Activated CD4-positive, alpha-beta T cell treated with anti-CD3 and anti-CD28 coated beads, Interleukin-2, amount 10 ng/mL, durations not matched to agents 7 days and 5 days (primary cell): ENCODE results near the gene MROH8. TPM values are rescaled to one million over a fixed set of nuclear protein-coding genes. Genes with fewer than 3 reads are reported as not detected.
"Not testable (repeated sequence)": the region's sequence is repeated elsewhere in the genome, so short reads cannot be mapped to it uniquely, and the experiment has no call there.

Experiments used
- CTCF ChIA-PET: fragments of 350-600 bp; sonication (Branson Sonifier 250); formaldehyde crosslinking; loops from one replicate; lab custom pipeline; 2021; ENCODE audit warnings: antibody characterized with exemption; lab: Charles Lee
- POLR2A ChIA-PET: fragments of 350-600 bp; sonication (Branson Sonifier 250); formaldehyde crosslinking; loops from one replicate; lab custom pipeline; 2021; ENCODE audit warnings: antibody characterized with exemption; lab: Charles Lee
- DNase-seq: peaks from one replicate; pipeline ENCODE4 v3.0.0-alpha.2; 2020
- H3K27ac Mint-ChIP-seq: one replicate; pipeline ENCODE4 v1.8.0; 2021; ENCODE audit warnings: mild to moderate bottlenecking, moderate library complexity, mixed read lengths
- H3K27me3 Mint-ChIP-seq: one replicate; pipeline ENCODE4 v1.8.0; 2021; ENCODE audit warnings: mixed read lengths
- H3K36me3 Mint-ChIP-seq: one replicate; pipeline ENCODE4 v1.8.0; 2021; ENCODE audit warnings: low read depth, mixed read lengths
- H3K4me1 Mint-ChIP-seq: one replicate; pipeline ENCODE4 v1.8.0; 2021; ENCODE audit warnings: mixed read lengths
- H3K4me3 Mint-ChIP-seq: one replicate; pipeline ENCODE4 v1.8.0; 2021; ENCODE audit warnings: mild to moderate bottlenecking, moderate library complexity, mixed read lengths
- H3K9me3 Mint-ChIP-seq: one replicate; pipeline ENCODE4 v1.8.0; 2021; ENCODE audit warnings: mixed read lengths
- total RNA-seq, 2 experiments: library from RNA; stranded (reverse); gene quantifications; one replicate each; pipeline ENCODE4 v1.2.3, GENCODE V29; 2021

The MROH8 gene
- total RNA-seq, 2 experiments from 2014 or later = 2.5 to 3.0 TPM

DNA sequence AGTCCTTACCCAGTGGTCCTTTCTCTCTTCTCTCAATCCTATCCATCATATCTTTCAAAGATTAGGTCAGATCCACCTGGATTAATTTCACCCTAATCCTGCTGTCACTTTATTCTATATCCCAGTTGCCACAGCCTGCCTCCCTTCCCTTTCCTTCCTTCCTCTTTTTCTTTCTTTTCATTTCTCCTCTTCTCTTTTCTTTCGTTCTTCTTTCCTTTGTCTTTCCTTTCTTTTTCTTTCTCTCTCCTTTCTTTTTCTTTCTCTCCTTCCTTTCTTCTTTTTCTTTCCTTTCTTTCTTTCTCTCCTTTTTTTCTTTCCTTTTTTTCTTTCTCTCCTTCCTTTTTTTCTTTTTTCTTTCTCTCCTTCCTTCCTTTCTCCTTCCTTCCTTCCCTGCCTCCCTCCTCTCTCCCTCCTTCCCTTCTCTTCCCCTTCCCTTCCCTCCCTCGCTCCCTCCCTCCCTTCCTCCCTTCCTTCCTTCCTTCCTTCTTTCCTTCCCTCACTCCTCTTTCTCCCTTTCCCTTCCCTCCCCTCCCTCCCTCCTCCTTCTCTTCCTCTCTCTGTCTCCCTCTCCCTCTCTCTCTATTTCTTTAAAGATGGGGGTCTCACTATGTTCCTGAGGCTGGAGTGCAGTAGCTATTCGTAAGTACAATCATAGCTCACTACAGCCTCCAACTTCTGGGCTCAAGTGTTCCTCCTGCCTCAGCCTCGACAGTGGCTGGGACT is 15.4 kb downstream of the MROH8 start:
- Mint-ChIP-seq H3K27me3 (peaks cover 6% of the 10 kb centered on the region), H3K9me3 (no peaks in the 10 kb centered on the region), H3K36me3 (no peaks in the 10 kb centered on the region), H3K4me1 (no peaks in the 10 kb centered on the region), H3K27ac (no peak overlapping the region), H3K4me3 (no peak overlapping the region)
- ChIA-PET CTCF (interaction anchor here (0.8 kb wide), 1 partner anchor 15 kb away, joined by 3 read pairs; the partner anchor contains the start of gene RPN2), POLR2A (no interaction called here)
- DNase-seq = no peak

DNA sequence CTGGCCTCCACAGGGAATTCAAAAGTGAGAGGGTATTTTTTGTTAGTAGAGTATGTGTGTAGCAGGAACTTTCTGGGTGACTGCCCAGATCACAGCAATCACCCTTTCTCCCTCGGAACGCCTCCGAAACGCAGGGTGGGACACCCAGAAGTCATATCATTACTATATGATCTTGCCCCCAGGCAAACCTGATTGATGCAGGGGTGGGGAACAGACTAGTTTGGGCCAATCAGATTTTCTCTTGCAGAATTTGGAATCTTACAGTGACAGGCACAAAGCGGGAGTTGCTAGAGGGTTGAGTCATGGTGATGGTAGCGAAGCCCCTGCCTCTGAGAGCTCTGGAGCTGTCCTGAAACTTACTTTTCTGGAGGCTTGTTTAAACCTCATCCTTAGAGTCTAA is 16.7 kb downstream of the MROH8 start:
- POLR2A ChIA-PET = no interaction called here
- CTCF ChIA-PET = interaction anchor here (0.5 to 1.0 kb wide), 2 partner anchors 35 to 1230 kb away, joined by 3 to 5 read pairs; no protein-coding TSS in a partner anchor
- no peak for DNase-seq
- H3K4me1 Mint-ChIP-seq = no peaks in the 10 kb centered on the region
- no peak overlapping the region for H3K4me3 Mint-ChIP-seq
- H3K27me3 Mint-ChIP-seq = peaks cover 6% of the 10 kb centered on the region
- no peaks in the 10 kb centered on the region for H3K36me3 Mint-ChIP-seq
- H3K27ac Mint-ChIP-seq = no peak overlapping the region
- no peaks in the 10 kb centered on the region for H3K9me3 Mint-ChIP-seq

GRCh38 chr20:37161830-37162549 is 17.4 kb downstream of the MROH8 start:
- no peak for DNase-seq
- ChIA-PET POLR2A (no interaction called here), CTCF (interaction anchor here (0.5 to 1.0 kb wide), 2 partner anchors 35 to 1229 kb away, joined by 3 to 5 read pairs; no protein-coding TSS in a partner anchor)
- H3K27me3 Mint-ChIP-seq = peaks cover 6% of the 10 kb centered on the region
- no peaks in the 10 kb centered on the region for H3K4me1 Mint-ChIP-seq
- H3K27ac Mint-ChIP-seq = no peak overlapping the region
- no peaks in the 10 kb centered on the region for H3K36me3 Mint-ChIP-seq
- H3K4me3 Mint-ChIP-seq = no peak overlapping the region
- H3K9me3 Mint-ChIP-seq = no peaks in the 10 kb centered on the region

DNA sequence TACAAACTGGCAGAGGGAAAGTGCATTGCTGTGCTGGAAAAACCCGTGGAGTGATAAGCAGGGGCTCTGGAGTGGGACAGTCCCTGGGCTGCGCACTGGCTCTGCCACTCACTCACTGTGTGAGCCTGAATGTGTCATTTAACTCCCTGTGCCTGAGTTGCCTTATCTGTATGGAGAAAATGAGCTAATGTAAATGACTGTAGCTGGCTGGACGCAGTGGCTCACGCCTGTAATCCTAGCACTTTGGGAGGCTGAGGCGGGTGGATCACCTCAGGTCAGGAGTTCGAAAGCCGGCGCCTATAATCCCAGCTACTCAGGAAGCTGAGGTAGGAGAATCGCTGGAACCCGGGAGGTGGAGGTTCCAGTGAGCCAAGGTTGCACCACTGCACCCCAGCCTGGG is 18.7 kb downstream of the MROH8 start:
- no peak for DNase-seq
- Mint-ChIP-seq H3K27me3 (peaks cover 6% of the 10 kb centered on the region), H3K9me3 (no peaks in the 10 kb centered on the region), H3K36me3 (no peaks in the 10 kb centered on the region), H3K4me3 (no peak overlapping the region), H3K4me1 (no peaks in the 10 kb centered on the region), H3K27ac (no peak overlapping the region)
- CTCF ChIA-PET = interaction anchor here (0.6 to 1.1 kb wide), 3 partner anchors 10 to 18 kb away, joined by 3 read pairs; no protein-coding TSS in a partner anchor
- POLR2A ChIA-PET = no interaction called here

DNA sequence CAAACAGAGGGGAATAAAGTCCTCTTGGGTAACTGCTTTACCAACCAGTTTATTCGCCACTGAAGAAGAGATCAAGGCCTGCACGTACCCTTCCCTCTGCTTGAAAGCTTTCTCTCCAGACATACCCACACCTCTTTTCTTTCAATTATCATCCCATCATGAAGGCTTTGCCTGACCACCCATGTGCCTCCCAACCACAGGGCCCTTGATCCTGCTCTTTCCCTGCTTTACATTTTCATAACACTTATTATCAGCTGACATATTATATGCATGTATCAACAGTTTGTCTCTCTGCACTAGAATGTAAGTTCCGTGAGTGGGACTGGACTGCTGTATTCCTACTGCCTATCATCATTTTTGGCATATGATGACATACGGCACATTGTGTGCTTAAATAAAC is 21.1 kb downstream of the MROH8 start:
- POLR2A ChIA-PET = no interaction called here
- CTCF ChIA-PET = interaction anchor here (1.7 kb wide), 1 partner anchor 8 kb away, joined by 5 read pairs; no protein-coding TSS in a partner anchor
- Mint-ChIP-seq H3K36me3 (no peaks in the 10 kb centered on the region), H3K27me3 (peaks cover 4% of the 10 kb centered on the region), H3K4me3 (no peak overlapping the region), H3K9me3 (no peaks in the 10 kb centered on the region), H3K4me1 (no peaks in the 10 kb centered on the region), H3K27ac (no peak overlapping the region)
- no peak for DNase-seq

DNA sequence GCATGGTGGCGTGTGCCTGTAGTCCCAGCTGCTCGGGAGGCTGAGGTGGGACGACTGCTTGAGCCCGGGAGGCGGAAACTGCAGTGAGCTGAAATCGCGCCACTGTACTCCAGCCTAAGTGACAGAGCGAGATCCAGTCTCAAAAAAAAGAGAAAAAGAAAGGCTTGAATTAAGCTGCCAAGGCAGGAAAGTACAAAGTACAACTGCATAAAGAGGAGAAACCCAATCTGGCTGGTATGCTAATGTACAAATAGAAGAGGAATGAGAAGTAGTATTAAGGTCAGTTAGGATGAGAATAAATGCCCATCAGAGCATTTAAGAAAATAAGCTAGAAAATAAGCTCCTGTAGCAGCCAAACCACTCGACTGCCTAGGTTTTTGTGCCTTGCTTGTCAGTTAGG is 23.4 kb downstream of the MROH8 start:
- no peaks in the 10 kb centered on the region for H3K4me1 Mint-ChIP-seq
- H3K36me3 Mint-ChIP-seq = no peaks in the 10 kb centered on the region
- H3K9me3 Mint-ChIP-seq = no peaks in the 10 kb centered on the region
- CTCF ChIA-PET = interaction anchor here (0.6 kb wide), 1 partner anchor 273 kb away, joined by 3 read pairs; no protein-coding TSS in a partner anchor
- no peak for DNase-seq
- no peaks in the 10 kb centered on the region for H3K27me3 Mint-ChIP-seq
- POLR2A ChIA-PET = no interaction called here
- H3K27ac Mint-ChIP-seq = no peak overlapping the region
- H3K4me3 Mint-ChIP-seq = no peak overlapping the region

DNA sequence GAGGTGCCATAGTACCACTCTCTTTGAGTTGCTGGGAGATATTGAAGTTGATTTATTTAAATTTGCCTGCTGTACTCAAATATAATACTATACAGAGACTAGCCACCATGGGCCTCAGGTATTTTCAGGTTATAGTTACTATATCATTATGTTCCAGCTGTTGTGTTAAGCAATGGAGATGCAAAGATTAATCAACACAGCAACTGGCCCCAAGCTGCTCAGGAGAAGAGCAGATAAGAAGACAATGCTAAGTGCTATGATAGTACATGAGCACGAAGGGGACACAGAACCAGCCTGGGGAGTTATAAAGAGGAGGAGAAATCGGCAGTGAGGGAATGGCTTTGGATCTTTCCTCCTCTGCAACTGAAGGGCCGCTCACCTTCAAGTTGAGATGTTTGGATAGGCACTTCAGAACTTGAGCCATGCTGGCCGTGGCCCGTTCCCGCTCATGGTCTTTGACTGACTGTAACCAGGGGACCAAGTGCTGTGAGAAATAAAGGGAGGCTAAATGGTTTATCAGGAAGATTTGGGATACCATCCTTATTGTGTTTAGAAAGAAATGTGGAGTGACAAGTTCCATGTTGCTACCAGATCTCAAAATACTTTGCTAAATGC is 24.6 kb downstream of the MROH8 start:
- CTCF ChIA-PET = interaction anchor here (0.6 kb wide), 1 partner anchor 173 kb away, joined by 3 read pairs; no protein-coding TSS in a partner anchor
- DNase-seq = no peak
- H3K27ac Mint-ChIP-seq = no peak overlapping the region
- no peaks in the 10 kb centered on the region for H3K4me1 Mint-ChIP-seq
- H3K9me3 Mint-ChIP-seq = no peaks in the 10 kb centered on the region
- no peak overlapping the region for H3K4me3 Mint-ChIP-seq
- POLR2A ChIA-PET = no interaction called here
- H3K36me3 Mint-ChIP-seq = no peaks in the 10 kb centered on the region
- no peaks in the 10 kb centered on the region for H3K27me3 Mint-ChIP-seq

DNA sequence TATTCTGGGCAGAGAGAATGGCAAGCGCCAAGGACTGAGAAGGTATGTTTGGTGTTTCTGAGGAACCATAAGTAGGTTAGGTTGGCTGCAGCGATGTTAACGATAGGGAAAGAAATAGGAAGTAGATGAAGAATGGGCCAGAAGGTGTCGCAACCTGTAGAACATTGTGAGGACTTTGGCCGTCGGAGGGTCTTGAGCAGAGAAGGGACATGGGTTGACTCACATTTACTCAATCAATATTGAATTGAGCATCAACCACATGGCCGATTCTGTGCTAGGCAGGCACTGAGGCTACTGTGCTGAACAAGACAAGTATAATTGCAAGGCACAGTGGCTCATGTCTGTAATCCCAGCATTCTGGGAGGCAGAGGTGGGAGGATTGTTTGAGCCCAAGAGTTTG is 27.1 kb downstream of the MROH8 start:
- Mint-ChIP-seq H3K4me3 (no peak overlapping the region), H3K9me3 (no peaks in the 10 kb centered on the region), H3K4me1 (no peaks in the 10 kb centered on the region), H3K27ac (no peak overlapping the region), H3K36me3 (no peaks in the 10 kb centered on the region), H3K27me3 (no peaks in the 10 kb centered on the region)
- CTCF ChIA-PET = no interaction called here
- DNase-seq = no peak
- POLR2A ChIA-PET = no interaction called here

- no peaks in the 10 kb centered on the region for H3K4me1 Mint-ChIP-seq
- no peaks in the 10 kb centered on the region for H3K9me3 Mint-ChIP-seq
- no peaks in the 10 kb centered on the region for H3K36me3 Mint-ChIP-seq
- H3K27me3 Mint-ChIP-seq = no peaks in the 10 kb centered on the region
- H3K27ac Mint-ChIP-seq = no peak overlapping the region
- ChIA-PET CTCF (no interaction called here), POLR2A (no interaction called here)
- DNase-seq = no peak
- no peak overlapping the region for H3K4me3 Mint-ChIP-seq
Observed at GRCh38 chr20:37151529-37151928, 27.8 kb downstream of the MROH8 start.

- H3K4me1 Mint-ChIP-seq, DNase-seq, H3K9me3 Mint-ChIP-seq, H3K4me3 Mint-ChIP-seq, H3K36me3 Mint-ChIP-seq, H3K27me3 Mint-ChIP-seq, CTCF ChIA-PET, POLR2A ChIA-PET, H3K27ac Mint-ChIP-seq: not testable (repeated sequence)
Observed at GRCh38 chr20:37150864-37151263, 28.5 kb downstream of the MROH8 start.

GRCh38 chr20:37147250-37147649 is 32.1 kb downstream of the MROH8 start:
- no peak overlapping the region for H3K4me3 Mint-ChIP-seq
- ChIA-PET CTCF (no interaction called here), POLR2A (no interaction called here)
- H3K9me3 Mint-ChIP-seq = no peaks in the 10 kb centered on the region
- no peak for DNase-seq
- H3K4me1 Mint-ChIP-seq = no peaks in the 10 kb centered on the region
- H3K27me3 Mint-ChIP-seq = no peaks in the 10 kb centered on the region
- no peak overlapping the region for H3K27ac Mint-ChIP-seq
- H3K36me3 Mint-ChIP-seq = no peaks in the 10 kb centered on the region

GRCh38 chr20:37144856-37145404 is 34.4 kb downstream of the MROH8 start:
- H3K4me1 Mint-ChIP-seq = no peaks in the 10 kb centered on the region
- H3K9me3 Mint-ChIP-seq = no peaks in the 10 kb centered on the region
- CTCF ChIA-PET = interaction anchor here (0.6 to 1.4 kb wide), 2 partner anchors 14 to 1300 kb away, joined by 3 to 4 read pairs; no protein-coding TSS in a partner anchor
- H3K36me3 Mint-ChIP-seq = no peaks in the 10 kb centered on the region
- H3K27me3 Mint-ChIP-seq = no peaks in the 10 kb centered on the region
- no peak overlapping the region for H3K27ac Mint-ChIP-seq
- no peak for DNase-seq
- no peak overlapping the region for H3K4me3 Mint-ChIP-seq
- POLR2A ChIA-PET = no interaction called here
